GM18909 (cell line): Measurements from ENCODE around the gene FBXO10.

Source experiments
- ATAC-seq: cut with Tn5 transposase; IDR thresholded peaks from one replicate; pipeline ENCODE4 v1.9.1; 2021; ENCODE audit warnings: mild to moderate bottlenecking; ENCODE audit not compliant: unreplicated experiment, poor library complexity

Gene FBXO10, protein sequence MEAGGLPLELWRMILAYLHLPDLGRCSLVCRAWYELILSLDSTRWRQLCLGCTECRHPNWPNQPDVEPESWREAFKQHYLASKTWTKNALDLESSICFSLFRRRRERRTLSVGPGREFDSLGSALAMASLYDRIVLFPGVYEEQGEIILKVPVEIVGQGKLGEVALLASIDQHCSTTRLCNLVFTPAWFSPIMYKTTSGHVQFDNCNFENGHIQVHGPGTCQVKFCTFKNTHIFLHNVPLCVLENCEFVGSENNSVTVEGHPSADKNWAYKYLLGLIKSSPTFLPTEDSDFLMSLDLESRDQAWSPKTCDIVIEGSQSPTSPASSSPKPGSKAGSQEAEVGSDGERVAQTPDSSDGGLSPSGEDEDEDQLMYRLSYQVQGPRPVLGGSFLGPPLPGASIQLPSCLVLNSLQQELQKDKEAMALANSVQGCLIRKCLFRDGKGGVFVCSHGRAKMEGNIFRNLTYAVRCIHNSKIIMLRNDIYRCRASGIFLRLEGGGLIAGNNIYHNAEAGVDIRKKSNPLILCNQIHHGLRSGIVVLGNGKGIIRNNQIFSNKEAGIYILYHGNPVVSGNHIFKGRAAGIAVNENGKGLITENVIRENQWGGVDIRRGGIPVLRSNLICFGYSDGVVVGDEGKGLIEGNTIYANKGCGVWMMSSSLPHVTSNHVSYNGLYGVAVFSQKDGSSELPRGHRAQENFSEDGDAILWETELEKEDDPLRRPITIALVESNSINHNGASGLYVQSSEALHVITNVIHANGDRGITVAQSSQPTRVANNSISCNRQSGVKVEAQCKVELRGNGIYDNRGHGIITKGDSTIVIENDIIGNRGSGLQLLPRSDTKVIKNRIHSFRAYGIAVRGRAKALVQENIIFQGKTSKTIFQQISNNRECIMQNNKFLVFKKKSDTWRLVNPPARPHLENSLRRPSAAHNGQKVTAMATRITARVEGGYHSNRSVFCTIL

GRCh38 chr9:37575921-37576721 lies at the start of gene FBXO10:
Gene FBXO10 (minus strand): TSS chr9:37576380. CDS start chr9:37541768, 34,612 bp downstream.
- ATAC-seq, result peak; percentile 78

DNA sequence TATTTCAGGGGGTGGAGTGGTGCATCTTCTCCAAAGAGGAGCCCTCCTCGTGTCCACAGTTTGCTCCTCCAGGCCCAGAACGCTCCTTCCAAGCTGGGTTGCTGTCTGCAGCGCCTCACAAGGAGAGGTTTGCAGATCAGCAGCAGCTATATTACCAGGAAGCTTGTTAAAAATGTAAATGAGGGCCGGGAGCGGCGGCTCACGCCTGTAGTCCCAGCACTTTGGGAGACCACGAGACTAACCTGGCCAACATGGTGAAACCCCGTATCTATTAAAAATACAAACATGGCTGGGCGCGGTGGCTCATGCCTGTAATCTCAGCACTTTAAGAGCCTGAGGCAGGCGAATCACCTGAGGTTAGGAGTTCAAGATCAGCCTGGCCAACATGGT lies 49.6 kb upstream of the FBXO10 start:
- no peak for ATAC-seq

DNA sequence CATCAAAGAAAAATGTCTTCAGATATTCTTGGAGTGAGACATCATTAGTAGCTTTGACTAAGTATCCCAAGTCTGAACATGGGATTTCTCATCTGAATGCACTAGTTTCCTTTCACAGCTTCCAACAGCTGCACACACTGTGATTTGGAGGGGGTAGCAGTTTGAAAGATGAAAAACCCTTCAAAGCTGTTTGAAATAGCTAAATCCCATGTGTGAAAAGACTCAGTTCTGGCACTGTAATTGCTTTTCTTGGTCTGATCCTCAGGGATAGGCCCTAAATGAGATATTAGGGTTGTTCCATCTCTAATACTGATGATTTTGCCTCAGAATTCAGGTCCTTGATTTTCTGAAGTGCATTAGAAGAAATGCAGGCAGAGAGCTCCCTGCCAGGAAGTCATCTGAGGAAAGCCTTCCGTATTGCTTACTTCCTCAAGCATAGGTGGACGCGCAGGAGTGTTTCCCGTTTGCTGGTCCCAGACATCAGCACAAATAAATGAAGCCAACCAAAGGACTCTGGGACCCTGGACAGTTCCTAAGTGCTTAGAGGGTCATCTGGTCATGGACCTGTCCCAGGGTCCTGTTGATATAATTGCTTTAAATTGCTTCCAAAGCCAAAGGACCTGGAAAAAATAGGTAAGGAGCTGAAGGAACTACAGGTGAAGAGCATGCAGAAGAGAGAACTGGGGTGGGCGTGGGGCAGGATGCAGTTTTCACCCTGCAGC lies 49.0 kb upstream of the FBXO10 start:
- no peak for ATAC-seq

- no peak for ATAC-seq
These were observed 47.9 kb upstream of the FBXO10 start for GRCh38 chr9:37624073-37624472.

DNA sequence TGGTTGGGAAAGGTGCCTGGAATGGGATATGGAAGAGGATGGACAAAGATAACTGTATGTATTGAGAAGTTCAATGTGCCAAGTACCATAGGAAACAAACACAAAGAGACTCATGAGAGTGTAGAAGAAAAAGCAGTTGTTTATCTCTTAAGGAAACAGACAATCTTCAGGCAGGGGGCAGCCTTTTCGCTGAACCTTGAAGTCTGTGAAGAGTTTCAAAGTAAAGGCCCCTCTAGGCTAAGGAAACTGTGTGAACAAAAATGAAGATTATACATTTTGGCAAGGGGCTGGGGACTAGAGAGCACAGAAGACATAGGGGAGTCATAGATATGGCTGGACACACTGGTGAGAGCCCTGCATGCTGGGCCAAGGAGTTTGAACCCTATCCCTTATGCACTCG lies 47.1 kb upstream of the FBXO10 start:
- no peak for ATAC-seq

DNA sequence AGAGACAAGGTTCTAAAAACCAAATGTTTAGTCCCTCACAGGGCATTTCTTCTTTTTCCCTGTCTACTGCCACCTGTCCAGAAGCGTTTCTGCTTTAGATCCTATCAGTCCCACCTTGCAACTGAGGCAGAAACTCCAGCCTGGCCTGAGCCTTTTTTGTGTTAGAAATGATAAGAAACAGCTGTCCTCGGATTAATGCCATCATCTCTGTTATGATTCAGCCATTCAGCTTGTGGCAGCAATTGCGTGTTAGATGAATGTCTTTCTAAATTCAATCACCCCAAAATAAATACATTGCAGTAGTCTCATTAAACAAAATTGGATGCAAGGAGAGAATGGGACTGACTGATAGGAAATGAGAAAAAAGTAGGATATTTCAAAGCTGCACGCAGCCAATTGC lies 46.3 kb upstream of the FBXO10 start:
- ATAC-seq, result no peak

DNA sequence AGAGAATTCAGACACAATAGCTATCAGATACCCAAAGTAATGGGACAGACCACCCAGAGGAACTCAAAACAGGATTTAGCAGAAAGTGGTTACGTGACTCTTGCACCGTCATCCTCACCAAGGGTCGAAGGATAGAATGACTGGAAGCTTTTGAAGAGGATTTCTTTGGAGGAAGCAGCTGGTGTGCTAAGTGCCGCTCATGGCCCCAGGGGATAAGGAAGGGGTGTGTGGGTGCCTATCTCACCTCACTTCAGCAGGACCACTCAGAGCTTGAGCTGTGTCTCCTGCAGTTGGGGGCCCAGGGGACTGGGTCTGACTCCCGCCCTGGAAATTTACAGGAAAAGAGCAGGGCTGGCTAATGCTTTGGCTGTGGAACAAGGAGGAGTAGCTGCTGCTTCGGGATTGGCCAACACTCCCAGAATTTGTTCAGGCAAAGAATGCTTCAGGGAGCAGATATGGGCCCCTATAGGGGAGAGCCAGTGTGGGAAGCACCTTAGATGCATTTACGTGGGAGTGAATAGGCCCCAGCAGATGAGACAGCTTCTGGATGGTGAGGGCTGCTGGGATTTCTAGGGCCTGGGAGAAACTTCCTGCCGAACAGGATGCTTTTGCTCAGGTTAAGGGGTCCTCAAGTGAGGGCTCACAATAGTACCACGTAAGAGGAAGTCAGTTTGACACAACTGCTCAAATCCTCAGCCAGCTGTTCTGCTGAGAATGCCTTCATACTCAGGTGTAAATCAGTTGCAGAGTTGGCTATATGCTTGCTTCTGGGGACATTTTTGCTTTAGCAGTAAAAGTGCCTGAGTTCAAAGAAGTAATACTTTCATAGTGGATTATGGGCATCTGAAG lies 45.3 kb upstream of the FBXO10 start:
- ATAC-seq, result no peak

- ATAC-seq, result no peak
These were observed 44.2 kb upstream of the FBXO10 start for GRCh38 chr9:37620396-37620795.

GRCh38 chr9:37619806-37620205 lies 43.6 kb upstream of the FBXO10 start:
- ATAC-seq, result no peak

- no peak for ATAC-seq
These were observed 42.6 kb upstream of the FBXO10 start for GRCh38 chr9:37618817-37619216.

GRCh38 chr9:37617832-37618231 lies 41.7 kb upstream of the FBXO10 start:
- no peak for ATAC-seq

- no peak for ATAC-seq
These were observed 41.0 kb upstream of the FBXO10 start for GRCh38 chr9:37617161-37617560.

DNA sequence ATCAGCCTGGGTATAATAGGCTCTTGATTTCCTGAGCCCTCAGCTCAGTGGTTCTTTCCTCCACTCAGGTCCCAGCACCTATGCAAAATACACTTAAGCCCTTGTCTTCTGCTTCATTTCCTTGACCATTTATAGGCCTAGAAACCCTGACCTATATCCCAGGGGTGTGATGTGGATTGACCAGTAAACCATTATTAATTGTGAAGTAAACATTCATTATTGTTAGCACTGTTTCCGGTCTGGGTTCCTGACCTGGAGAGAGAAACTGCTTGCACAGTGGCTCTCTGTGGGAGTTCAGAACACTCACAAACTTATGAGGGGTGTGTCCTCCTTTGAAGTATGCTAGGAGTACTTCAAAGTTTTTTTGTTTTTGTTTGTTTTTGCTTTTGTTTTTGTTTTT lies 35.8 kb upstream of the FBXO10 start:
- no peak for ATAC-seq

GRCh38 chr9:37611014-37611413 lies 34.8 kb upstream of the FBXO10 start:
- no peak for ATAC-seq

GRCh38 chr9:37609735-37610397 lies 33.7 kb upstream of the FBXO10 start:
- no peak for ATAC-seq

GRCh38 chr9:37608250-37608649 lies 32.1 kb upstream of the FBXO10 start:
- ATAC-seq, result no peak

- ATAC-seq, result no peak
These were observed 28.1 kb upstream of the FBXO10 start for GRCh38 chr9:37604296-37604695.

- ATAC-seq, result no peak
These were observed 26.6 kb upstream of the FBXO10 start for GRCh38 chr9:37602817-37603216.
